PFSK-1 (cell line): ENCODE results near the gene NDFIP2.

Source experiments
- POLR2AphosphoS5 ChIP-seq: IDR thresholded peaks from 2 replicates; pipeline ENCODE4 v1.6.1; 2012; ENCODE audit warnings: low read depth, mild to moderate bottlenecking, control low read depth, low read length, moderate library complexity
- REST ChIP-seq, 2 experiments: IDR thresholded peaks; 2 replicates each; pipeline versions ENCODE4 v1.6.1 to v1.8.0; 2011 to 2012; ENCODE audit warnings: low read depth in 2 of 2, low read length in 2 of 2, control low read depth in 1 of 2, inconsistent platforms in 1 of 2, mild to moderate bottlenecking in 1 of 2, moderate library complexity in 1 of 2; ENCODE audit not compliant: insufficient read depth in 1 of 2

GRCh38 chr13:79490824-79491223, 9.9 kb downstream of the NDFIP2 start:
- TF ChIP-seq POLR2AphosphoS5 = no peak
- TF ChIP-seq REST (IDR thresholded peaks at IDR 0.05; ENCODE audit: insufficient read depth in 1 of 2, low read depth in 2 of 2, low read length in 2 of 2) = no peak
